Measurements from ENCODE around the gene CMSS1.

The CMSS1 gene

GRCh38 chr3:99851955-99852354 is 34.3 kb downstream of the CMSS1 start:
- Histone ChIP-seq H3K9me3 (ENCODE audit: low read length) (no peaks in the 10 kb centered on the region), H3K4me3 (ENCODE audit: low read depth, low read length, poor library complexity, severe bottlenecking) (no peak overlapping the region), H3K9ac (ENCODE audit: low read length) (no peak overlapping the region), H3K79me2 (ENCODE audit: insufficient read depth, low read length) (no peaks in the 10 kb centered on the region), H3K9me2 (ENCODE audit: low read depth, low read length) (no peaks in the 10 kb centered on the region), H3K27me3 (ENCODE audit: insufficient read depth, low read length) (no peaks in the 10 kb centered on the region), H3K36me3 (ENCODE audit: insufficient read depth, low read length) (no peaks in the 10 kb centered on the region), H2AFZ (ENCODE audit: low read length) (no peak overlapping the region), H3K27ac (ENCODE audit: low read depth, low read length, poor library complexity, severe bottlenecking) (no peak overlapping the region), H3K4me2 (ENCODE audit: low read length) (no peak overlapping the region), H3F3A (ENCODE audit: insufficient read depth, low read length) (no peaks in the 10 kb centered on the region), H4K20me1 (ENCODE audit: insufficient read depth, low read length) (no peaks in the 10 kb centered on the region), H3K4me1 (ENCODE audit: insufficient read depth, low read length, severe bottlenecking) (no peaks in the 10 kb centered on the region)
- TF ChIP-seq EZH2 (IDR thresholded peaks at IDR 0.05; ENCODE audit: borderline replicate concordance, low read length), result no peak
- no peak for TF ChIP-seq CTCF (IDR thresholded peaks at IDR 0.05; ENCODE audit: low read length)

- Histone ChIP-seq H3K4me1 (ENCODE audit: insufficient read depth, low read length, severe bottlenecking) (no peaks in the 10 kb centered on the region), H3K27ac (ENCODE audit: low read depth, low read length, poor library complexity, severe bottlenecking) (no peak overlapping the region), H3K9me3 (ENCODE audit: low read length) (no peaks in the 10 kb centered on the region), H3K36me3 (ENCODE audit: insufficient read depth, low read length) (no peaks in the 10 kb centered on the region), H3K4me3 (ENCODE audit: low read depth, low read length, poor library complexity, severe bottlenecking) (no peak overlapping the region), H4K20me1 (ENCODE audit: insufficient read depth, low read length) (no peaks in the 10 kb centered on the region), H2AFZ (ENCODE audit: low read length) (no peak overlapping the region), H3K79me2 (ENCODE audit: insufficient read depth, low read length) (no peaks in the 10 kb centered on the region), H3K9ac (ENCODE audit: low read length) (no peak overlapping the region), H3F3A (ENCODE audit: insufficient read depth, low read length) (no peaks in the 10 kb centered on the region), H3K27me3 (ENCODE audit: insufficient read depth, low read length) (no peaks in the 10 kb centered on the region), H3K9me2 (ENCODE audit: low read depth, low read length) (no peaks in the 10 kb centered on the region), H3K4me2 (ENCODE audit: low read length) (no peak overlapping the region)
- no peak for TF ChIP-seq CTCF (IDR thresholded peaks at IDR 0.05; ENCODE audit: low read length)
- TF ChIP-seq EZH2 (IDR thresholded peaks at IDR 0.05; ENCODE audit: borderline replicate concordance, low read length), result no peak
Observed at GRCh38 chr3:99852851-99853250, 35.2 kb downstream of the CMSS1 start.

- no peaks in the 10 kb centered on the region for H3F3A ChIP-seq (ENCODE audit: insufficient read depth, low read length)
- no peak overlapping the region for H3K4me3 ChIP-seq (ENCODE audit: low read depth, low read length, poor library complexity, severe bottlenecking)
- H3K27ac ChIP-seq (ENCODE audit: low read depth, low read length, poor library complexity, severe bottlenecking), result no peak overlapping the region
- no peak overlapping the region for H3K9ac ChIP-seq (ENCODE audit: low read length)
- H3K9me3 ChIP-seq (ENCODE audit: low read length), result no peaks in the 10 kb centered on the region
- TF ChIP-seq CTCF (IDR thresholded peaks at IDR 0.05; ENCODE audit: low read length) (no peak), EZH2 (IDR thresholded peaks at IDR 0.05; ENCODE audit: borderline replicate concordance, low read length) (no peak)
- H3K27me3 ChIP-seq (ENCODE audit: insufficient read depth, low read length), result no peaks in the 10 kb centered on the region
- H4K20me1 ChIP-seq (ENCODE audit: insufficient read depth, low read length), result no peaks in the 10 kb centered on the region
- H3K36me3 ChIP-seq (ENCODE audit: insufficient read depth, low read length), result no peaks in the 10 kb centered on the region
- H3K79me2 ChIP-seq (ENCODE audit: insufficient read depth, low read length), result no peaks in the 10 kb centered on the region
- no peaks in the 10 kb centered on the region for H3K9me2 ChIP-seq (ENCODE audit: low read depth, low read length)
- H3K4me2 ChIP-seq (ENCODE audit: low read length), result no peak overlapping the region
- no peaks in the 10 kb centered on the region for H3K4me1 ChIP-seq (ENCODE audit: insufficient read depth, low read length, severe bottlenecking)
- no peak overlapping the region for H2AFZ ChIP-seq (ENCODE audit: low read length)
Observed at GRCh38 chr3:99854756-99855298, 37.2 kb downstream of the CMSS1 start.

Data from OCI-LY1 (cell line).